ENCODE measurements around the gene TTLL11.

Gene TTLL11

DNA sequence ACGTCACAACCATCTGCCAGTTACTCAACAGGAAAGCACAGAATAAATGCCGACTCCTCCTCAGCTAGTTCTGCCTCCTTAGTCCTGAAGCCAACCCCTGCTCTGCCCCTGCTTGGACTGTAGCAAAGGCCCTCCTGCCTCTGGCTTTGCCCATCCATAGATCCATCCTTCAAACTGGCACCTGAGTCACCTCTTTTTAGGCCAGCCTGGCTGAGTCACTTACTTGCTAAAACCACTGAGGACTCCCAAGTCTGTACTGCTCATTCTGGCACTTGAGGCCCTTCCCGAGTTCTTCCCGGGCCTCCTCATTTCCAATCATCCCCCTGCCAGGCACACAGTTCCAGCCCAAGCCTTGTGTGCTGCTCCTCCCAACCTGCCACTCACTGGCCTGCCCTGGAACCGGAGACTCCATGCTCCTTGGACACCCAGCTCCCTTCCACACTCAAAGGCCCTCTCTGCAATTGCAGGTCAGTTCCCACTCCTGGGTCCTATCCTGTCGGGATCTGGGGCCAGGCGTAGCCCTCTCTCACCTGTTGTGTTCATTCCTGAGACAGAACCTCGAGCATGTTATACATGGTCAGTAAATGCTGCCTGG lies 221.6 kb downstream of the TTLL11 start:
- DNase-seq: no peak

DNA sequence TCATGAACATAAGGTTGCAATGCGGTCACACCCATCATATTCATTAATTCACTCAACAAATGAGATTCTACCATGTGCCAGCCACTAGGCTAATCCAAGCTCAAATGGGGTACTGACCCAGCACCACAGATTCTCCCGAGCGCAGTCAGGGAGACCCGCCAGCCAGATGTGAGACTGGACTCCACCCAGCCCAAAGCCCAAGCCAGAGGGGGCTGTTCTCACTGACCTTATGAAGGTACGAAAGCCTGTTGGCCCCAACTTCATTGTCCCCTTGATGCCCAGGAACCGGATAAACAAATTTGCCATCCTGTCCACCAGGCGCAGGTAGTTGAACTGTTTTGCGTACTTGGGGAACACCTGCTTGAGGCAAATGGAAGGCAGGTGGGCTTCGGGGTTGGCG lies 222.8 kb downstream of the TTLL11 start:
- no peak for DNase-seq

DNA sequence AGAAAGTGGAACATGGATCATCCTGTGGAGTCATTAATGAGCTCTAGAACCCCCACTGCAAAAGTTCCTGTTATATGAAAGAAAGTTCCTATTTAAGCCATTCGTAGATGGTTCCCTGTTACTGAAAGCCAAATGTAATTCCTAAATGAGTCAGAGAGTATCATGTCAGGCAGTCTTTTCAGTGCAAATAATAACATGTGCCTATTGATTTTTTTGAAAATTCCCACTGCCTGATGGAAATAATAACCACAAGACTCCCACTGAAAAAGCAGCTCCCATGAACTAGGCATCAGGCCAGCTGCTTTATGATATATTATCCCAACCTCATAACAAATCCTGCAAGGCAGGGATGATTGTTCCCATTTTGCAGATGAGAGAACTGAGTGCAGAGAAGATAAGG lies 224.5 kb downstream of the TTLL11 start:
- DNase-seq: no peak

DNA sequence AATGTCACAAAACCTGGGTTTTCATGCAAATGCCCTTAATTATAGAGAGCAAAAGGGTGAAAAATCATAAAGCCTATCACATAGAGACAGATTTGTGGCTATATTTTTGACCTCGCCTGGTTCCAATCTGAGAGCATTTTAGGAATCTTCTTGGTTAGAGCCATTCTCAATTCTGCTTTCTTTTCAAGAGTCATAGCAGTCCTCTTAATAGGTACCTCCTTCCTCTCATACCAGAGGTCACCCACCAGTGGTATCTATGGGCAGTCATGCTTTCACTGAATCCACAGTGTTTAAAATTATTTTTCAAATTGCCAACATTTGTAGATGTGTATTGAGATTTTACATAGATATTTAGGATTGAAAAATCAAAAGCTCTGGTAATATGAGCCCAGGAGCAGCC lies 226.2 kb downstream of the TTLL11 start:
- DNase-seq: no peak

GRCh38 chr9:121865884-121866283 lies 227.2 kb downstream of the TTLL11 start:
- no peak for DNase-seq

- no peak for DNase-seq
Observed at GRCh38 chr9:121865060-121865459, 228.0 kb downstream of the TTLL11 start.

GRCh38 chr9:121863955-121864354 lies 229.2 kb downstream of the TTLL11 start:
- DNase-seq: no peak

GRCh38 chr9:121862371-121863332 lies 230.5 kb downstream of the TTLL11 start:
- no peak for DNase-seq

GRCh38 chr9:121861501-121862180 lies 231.5 kb downstream of the TTLL11 start:
- DNase-seq: no peak

DNA sequence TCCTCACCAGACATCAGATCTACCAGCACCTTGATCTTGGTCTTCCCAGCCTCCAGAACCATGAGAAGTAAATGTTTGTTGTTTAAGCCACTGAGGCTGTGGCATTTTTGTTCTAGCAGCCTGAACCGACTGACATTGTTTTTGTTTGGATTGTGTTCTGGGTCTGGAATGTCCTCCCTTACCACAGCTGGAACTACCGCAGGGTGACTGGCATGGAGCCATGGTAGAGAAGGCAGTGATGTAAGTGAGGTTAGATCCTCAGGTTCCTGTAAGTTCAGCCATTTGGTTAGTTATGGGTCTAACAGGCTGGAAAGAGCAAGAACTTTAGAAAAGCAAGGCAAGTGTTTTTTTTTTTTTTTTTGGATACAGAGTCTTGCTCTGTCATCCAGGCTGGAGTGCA lies 232.4 kb downstream of the TTLL11 start:
- no peak for DNase-seq

GRCh38 chr9:121860213-121860612 lies 232.9 kb downstream of the TTLL11 start:
- DNase-seq: no peak

- no peak for DNase-seq
Observed at GRCh38 chr9:121859646-121860045, 233.5 kb downstream of the TTLL11 start.

DNA sequence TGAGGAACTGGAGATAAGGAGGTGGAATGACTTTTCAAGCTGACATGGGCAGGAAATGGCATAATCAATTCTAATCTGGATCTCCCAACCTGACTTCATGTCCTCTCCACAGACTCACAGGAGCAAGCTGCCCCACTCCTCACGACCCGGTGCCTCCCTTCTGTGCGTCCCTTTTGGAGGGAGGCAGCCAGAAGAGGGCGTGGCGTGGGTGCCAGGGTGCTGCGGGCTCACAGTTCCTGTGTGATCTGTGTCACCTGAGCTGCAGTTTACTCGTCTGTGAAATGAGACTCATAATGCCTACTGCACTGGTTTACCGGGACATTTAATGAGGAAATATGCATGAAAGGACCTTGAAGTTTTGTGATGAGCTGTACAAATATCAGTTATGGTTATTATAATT lies 234.3 kb downstream of the TTLL11 start:
- DNase-seq: no peak

GRCh38 chr9:121857928-121858327 lies 235.2 kb downstream of the TTLL11 start:
- no peak for DNase-seq

DNA sequence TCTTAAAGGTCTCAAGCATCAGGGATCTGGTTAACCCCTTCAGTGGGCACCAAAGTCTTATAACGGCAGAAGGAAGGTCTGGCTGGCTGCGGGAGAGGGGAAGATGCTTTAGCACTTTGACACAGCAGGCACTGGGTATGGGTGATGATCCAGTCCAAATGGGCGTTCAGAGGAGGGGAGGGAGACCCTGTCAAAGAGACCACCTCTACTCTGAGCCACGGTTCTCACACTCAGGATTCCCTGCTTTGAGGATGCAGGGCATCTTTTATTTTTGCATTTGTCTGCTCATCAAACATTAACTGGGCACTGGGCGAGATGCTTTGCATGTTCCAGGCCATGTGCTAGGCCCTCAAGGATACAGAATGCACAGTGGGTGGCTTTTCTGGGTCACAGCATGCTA lies 237.6 kb downstream of the TTLL11 start:
- DNase-seq: no peak

DNA sequence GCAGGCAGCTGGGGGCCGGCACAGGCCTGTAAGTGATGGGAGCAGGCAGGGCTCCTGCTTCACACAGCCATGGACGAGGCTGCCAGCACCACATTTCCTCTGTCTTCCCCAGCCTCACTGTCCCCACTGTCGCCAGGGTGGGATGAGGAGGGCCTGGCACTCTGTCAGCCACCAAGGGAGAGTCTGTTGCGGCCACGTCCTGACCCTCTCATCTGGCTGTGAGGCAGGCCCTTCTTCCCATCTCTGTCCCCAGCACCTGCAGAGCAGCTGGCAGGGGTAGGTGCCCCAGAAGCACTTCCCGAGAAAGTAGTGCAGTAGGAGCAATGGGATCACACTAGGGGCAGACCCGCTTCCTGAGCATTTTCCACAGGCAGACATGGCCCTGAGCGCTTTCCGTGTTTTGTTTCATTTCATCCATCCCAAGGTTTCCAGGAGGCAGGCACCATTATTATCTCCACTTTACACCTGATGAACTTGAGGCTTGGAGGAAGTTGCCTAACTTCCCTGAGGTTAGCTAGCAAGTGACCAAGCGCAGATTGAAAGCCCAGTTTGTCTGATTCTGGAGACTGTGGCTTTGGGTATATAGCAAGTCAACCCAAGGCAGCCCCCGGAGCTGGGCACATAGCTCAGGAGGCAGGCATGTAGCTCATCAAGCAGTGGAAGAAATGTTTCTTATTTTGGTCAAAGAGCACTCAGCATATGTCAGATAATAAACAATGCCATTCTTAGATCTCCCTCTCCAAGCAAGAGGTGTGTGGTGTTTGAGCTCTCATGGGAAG lies 239.3 kb downstream of the TTLL11 start:
- DNase-seq: no peak

GRCh38 chr9:121852651-121853616 lies 240.2 kb downstream of the TTLL11 start:
- no peak for DNase-seq

- no peak for DNase-seq
Observed at GRCh38 chr9:121852241-121852640, 240.9 kb downstream of the TTLL11 start.

DNA sequence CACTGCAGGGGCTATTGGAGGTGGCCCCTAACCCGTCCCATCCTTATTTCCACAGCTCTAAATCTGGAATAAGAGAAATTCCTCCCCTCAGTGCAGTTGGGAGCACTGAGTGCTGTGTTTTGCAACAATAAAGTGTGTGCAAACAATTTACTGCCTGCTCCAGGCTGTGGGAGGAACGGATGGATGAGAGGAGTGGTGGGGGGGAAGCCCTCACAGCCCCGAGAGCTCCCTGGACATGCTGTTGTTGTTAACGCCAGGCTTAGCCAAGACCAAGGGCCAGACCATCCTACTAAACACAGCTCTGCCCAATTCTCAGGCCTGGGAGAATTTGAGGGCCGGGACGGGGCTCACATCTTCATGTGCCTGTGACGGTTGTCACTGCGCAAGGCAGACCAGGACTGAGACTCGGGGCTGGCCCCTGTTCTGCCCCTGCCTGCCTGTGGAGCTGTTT lies 241.4 kb downstream of the TTLL11 start:
- no peak for DNase-seq

GRCh38 chr9:121850366-121850765 lies 242.7 kb downstream of the TTLL11 start:
- DNase-seq: no peak

- DNase-seq: no peak
Observed at GRCh38 chr9:121849554-121849953, 243.6 kb downstream of the TTLL11 start.

DNA sequence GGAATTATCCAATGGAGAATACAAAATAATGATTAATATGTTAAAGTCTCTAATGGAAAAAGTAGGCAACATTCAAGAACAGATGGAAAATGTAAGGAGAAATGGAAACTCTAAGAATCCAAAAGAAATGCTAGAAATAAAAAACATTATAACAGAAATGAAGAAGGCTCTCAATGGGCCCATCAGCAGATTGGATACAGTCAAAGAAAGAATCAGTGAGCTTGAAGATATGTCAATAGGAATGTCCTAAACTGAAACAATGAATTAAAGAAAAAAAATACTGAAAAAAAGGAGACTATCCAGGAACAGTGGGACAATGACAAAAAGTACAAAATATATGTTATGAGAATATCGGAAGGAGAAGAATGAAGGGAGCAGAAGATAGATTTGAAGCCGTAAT lies 248.5 kb downstream of the TTLL11 start:
- no peak for DNase-seq

Measured in activated effector memory CD4-positive, alpha-beta T cell treated with anti-CD3 and anti-CD28 coated beads, Interleukin-2, amount 50 U/mL, for 16 hours (primary cell).